Astrocyte (in vitro differentiated cells and primary cell): Measurements from ENCODE around the gene KRTAP4-2. TPM values are rescaled to one million over a fixed set of nuclear protein-coding genes. Genes with fewer than 3 reads are reported as not detected.

Source experiments
- DNase-seq: peaks from one replicate; pipeline ENCODE4 v3.0.0-alpha.2; 2010; ENCODE audit warnings: low read depth
- FAIRE-seq: peaks from 2 replicates; lab custom pipeline; 2011; peaks lifted over from hg19 to GRCh38; lab: Jason Lieb, UNC
- H2AFZ ChIP-seq: 2 replicates; pipeline ENCODE4 v1.6.0; 2012; ENCODE audit warnings: low read depth, low read length, inconsistent platforms
- H3K27ac ChIP-seq: 2 replicates; pipeline ENCODE4 v1.5.1; 2011; ENCODE audit warnings: low read depth, low read length, inconsistent platforms
- H3K27me3 ChIP-seq: 2 replicates; pipeline ENCODE4 v1.6.0; 2011; ENCODE audit warnings: low read length, inconsistent platforms; ENCODE audit not compliant: insufficient read depth
- H3K36me3 ChIP-seq: 2 replicates; pipeline ENCODE4 v1.5.1; 2011; ENCODE audit warnings: low read length, inconsistent platforms; ENCODE audit not compliant: insufficient read depth
- H3K4me1 ChIP-seq: 2 replicates; pipeline ENCODE4 v1.5.1; 2011; ENCODE audit warnings: low read length, inconsistent platforms; ENCODE audit not compliant: insufficient read depth
- H3K4me2 ChIP-seq: 2 replicates; pipeline ENCODE4 v1.6.0; 2012; ENCODE audit warnings: low read length, inconsistent platforms
- H3K4me3 ChIP-seq: 2 replicates; pipeline ENCODE4 v1.5.1; 2011; ENCODE audit warnings: low read depth, mild to moderate bottlenecking, low read length, inconsistent platforms; ENCODE audit not compliant: insufficient read depth
- H3K79me2 ChIP-seq: 2 replicates; pipeline ENCODE4 v1.6.0; 2012; ENCODE audit warnings: mild to moderate bottlenecking, low read length, inconsistent platforms; ENCODE audit not compliant: insufficient read depth
- H3K9ac ChIP-seq: 2 replicates; pipeline ENCODE4 v1.6.0; 2012; ENCODE audit warnings: mild to moderate bottlenecking, low read length, inconsistent platforms
- H3K9me3 ChIP-seq: 2 replicates; pipeline ENCODE4 v1.5.1; 2012; ENCODE audit warnings: low read depth, mild to moderate bottlenecking, low read length, inconsistent platforms; ENCODE audit not compliant: insufficient read depth
- H4K20me1 ChIP-seq: 2 replicates; pipeline ENCODE4 v1.6.0; 2012; ENCODE audit warnings: low read length, inconsistent platforms; ENCODE audit not compliant: insufficient read depth
- H3K27ac Mint-ChIP-seq: one replicate; pipeline ENCODE4 v1.8.0; 2021; ENCODE audit warnings: mild to moderate bottlenecking, mixed read lengths; ENCODE audit not compliant: unreplicated experiment
- H3K27me3 Mint-ChIP-seq: one replicate; pipeline ENCODE4 v1.8.0; 2021; ENCODE audit warnings: low read depth, mixed read lengths; ENCODE audit not compliant: unreplicated experiment
- H3K36me3 Mint-ChIP-seq: one replicate; pipeline ENCODE4 v1.8.0; 2021; ENCODE audit warnings: low read depth, mixed read lengths; ENCODE audit not compliant: unreplicated experiment
- H3K4me1 Mint-ChIP-seq: one replicate; pipeline ENCODE4 v1.8.0; 2021; ENCODE audit warnings: low read depth, mixed read lengths; ENCODE audit not compliant: unreplicated experiment
- H3K4me3 Mint-ChIP-seq: one replicate; pipeline ENCODE4 v1.8.0; 2021; ENCODE audit warnings: mild to moderate bottlenecking, moderate library complexity, mixed read lengths; ENCODE audit not compliant: unreplicated experiment
- H3K9me3 Mint-ChIP-seq: one replicate; pipeline ENCODE4 v1.8.0; 2021; ENCODE audit warnings: mild to moderate bottlenecking, mixed read lengths; ENCODE audit not compliant: unreplicated experiment
- EZH2 ChIP-seq: IDR thresholded peaks from 2 replicates; pipeline ENCODE4 v1.6.1; 2012; ENCODE audit warnings: mild to moderate bottlenecking, low read length, inconsistent platforms; ENCODE audit not compliant: insufficient read depth
- total RNA-seq: library from RNA; stranded (reverse); gene quantifications from 2 replicates; pipeline ENCODE4 v1.2.1, GENCODE V29; 2021
- TF ChIP-seq, protein P1 (sequence below): IDR thresholded peaks from 2 replicates; pipeline ENCODE4 v1.5.1; 2011; ENCODE audit warnings: low read depth, mild to moderate bottlenecking, inconsistent platforms, low read length, moderate library complexity; ENCODE audit not compliant: insufficient read depth

Gene KRTAP4-2
- total RNA-seq, 1 donor from 2014 or later, result not detected

- H3K9ac ChIP-seq, result no peak overlapping the region
- no peak overlapping the region for H3K4me3 ChIP-seq
- H2AFZ ChIP-seq, result no peak overlapping the region
- H3K27ac ChIP-seq, result peak overlapping the region; percentile 49
- Mint-ChIP-seq H3K36me3 (no peaks in the 10 kb centered on the region), H3K4me3 (no peak overlapping the region), H3K27ac (peak overlapping the region; percentile 43), H3K9me3 (peaks cover 4% of the 10 kb centered on the region), H3K27me3 (no peaks in the 10 kb centered on the region), H3K4me1 (peaks cover 10% of the 10 kb centered on the region)
- peaks cover 5% of the 10 kb centered on the region for H3K4me1 ChIP-seq
- no peaks in the 10 kb centered on the region for H3K36me3 ChIP-seq
- peak; percentile 59 for FAIRE-seq
- TF ChIP-seq EZH2, result no peak
- TF ChIP-seq, protein P1, sequence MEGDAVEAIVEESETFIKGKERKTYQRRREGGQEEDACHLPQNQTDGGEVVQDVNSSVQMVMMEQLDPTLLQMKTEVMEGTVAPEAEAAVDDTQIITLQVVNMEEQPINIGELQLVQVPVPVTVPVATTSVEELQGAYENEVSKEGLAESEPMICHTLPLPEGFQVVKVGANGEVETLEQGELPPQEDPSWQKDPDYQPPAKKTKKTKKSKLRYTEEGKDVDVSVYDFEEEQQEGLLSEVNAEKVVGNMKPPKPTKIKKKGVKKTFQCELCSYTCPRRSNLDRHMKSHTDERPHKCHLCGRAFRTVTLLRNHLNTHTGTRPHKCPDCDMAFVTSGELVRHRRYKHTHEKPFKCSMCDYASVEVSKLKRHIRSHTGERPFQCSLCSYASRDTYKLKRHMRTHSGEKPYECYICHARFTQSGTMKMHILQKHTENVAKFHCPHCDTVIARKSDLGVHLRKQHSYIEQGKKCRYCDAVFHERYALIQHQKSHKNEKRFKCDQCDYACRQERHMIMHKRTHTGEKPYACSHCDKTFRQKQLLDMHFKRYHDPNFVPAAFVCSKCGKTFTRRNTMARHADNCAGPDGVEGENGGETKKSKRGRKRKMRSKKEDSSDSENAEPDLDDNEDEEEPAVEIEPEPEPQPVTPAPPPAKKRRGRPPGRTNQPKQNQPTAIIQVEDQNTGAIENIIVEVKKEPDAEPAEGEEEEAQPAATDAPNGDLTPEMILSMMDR, result no peak
- H4K20me1 ChIP-seq, result no peaks in the 10 kb centered on the region
- no peaks in the 10 kb centered on the region for H3K9me3 ChIP-seq
- no peaks in the 10 kb centered on the region for H3K27me3 ChIP-seq
- DNase-seq, result peak; percentile 65
- no peaks in the 10 kb centered on the region for H3K79me2 ChIP-seq
- peak overlapping the region; percentile 49 for H3K4me2 ChIP-seq
These were observed 46.0 kb downstream of the KRTAP4-2 start for GRCh38 chr17:41131979-41132378.

Other genes starting within 250 kb of the KRTAP4-2 start
- gene KRT23, start 240.6 kb downstream of the KRTAP4-2 start, total RNA-seq, result not detected in 2 replicates
- gene KRT39, start 211.3 kb downstream of the KRTAP4-2 start, total RNA-seq, result not detected in 2 replicates
- gene KRT40, start 193.9 kb downstream of the KRTAP4-2 start, total RNA-seq, result not detected in 2 replicates
- gene KRTAP3-3, start 184.1 kb downstream of the KRTAP4-2 start, total RNA-seq, result not detected in 2 replicates
- gene KRTAP3-2, start 178.3 kb downstream of the KRTAP4-2 start, total RNA-seq, result not detected in 2 replicates
- gene KRTAP3-1, start 169.1 kb downstream of the KRTAP4-2 start, total RNA-seq, result not detected in 2 replicates
- not detected in 2 replicates for gene KRTAP1-5, start 151.0 kb downstream of the KRTAP4-2 start, total RNA-seq
- gene KRTAP1-4, start 148.0 kb downstream of the KRTAP4-2 start, total RNA-seq, result not detected in 2 replicates
- gene KRTAP1-3, start 143.3 kb downstream of the KRTAP4-2 start, total RNA-seq, result not detected in 2 replicates
- not detected in 2 replicates for gene KRTAP1-1, start 136.8 kb downstream of the KRTAP4-2 start, total RNA-seq
- gene KRTAP2-1, start 130.9 kb downstream of the KRTAP4-2 start, total RNA-seq, result not detected in 2 replicates
- not detected in 2 replicates for gene KRTAP2-2, start 123.0 kb downstream of the KRTAP4-2 start, total RNA-seq
- gene KRTAP2-3, start 118.1 kb downstream of the KRTAP4-2 start, total RNA-seq, result 3.8 and 7.1 TPM in 2 replicates
- gene KRTAP2-4, start 112.3 kb downstream of the KRTAP4-2 start, total RNA-seq, result not detected in 2 replicates
- not detected in 2 replicates for gene KRTAP4-7, start 94.1 kb downstream of the KRTAP4-2 start, total RNA-seq
- gene KRTAP4-8, start 80.1 kb downstream of the KRTAP4-2 start, total RNA-seq, result not detected in 2 replicates
- not detected in 2 replicates for gene KRTAP4-16, start 76.0 kb downstream of the KRTAP4-2 start, total RNA-seq
- not detected in 2 replicates for gene KRTAP4-9, start 72.8 kb downstream of the KRTAP4-2 start, total RNA-seq
- gene KRTAP4-11, start 59.8 kb downstream of the KRTAP4-2 start, total RNA-seq, result not detected in 2 replicates
- gene KRTAP4-12, start 54.0 kb downstream of the KRTAP4-2 start, total RNA-seq, result not detected in 2 replicates
- gene KRTAP4-6, start 37.7 kb downstream of the KRTAP4-2 start, total RNA-seq, result not detected in 2 replicates
- gene KRTAP4-5, start 28.4 kb downstream of the KRTAP4-2 start, total RNA-seq, result not detected in 2 replicates
- not detected in 2 replicates for gene KRTAP4-4, start 17.5 kb downstream of the KRTAP4-2 start, total RNA-seq
- gene KRTAP4-3, start 10.0 kb downstream of the KRTAP4-2 start, total RNA-seq, result not detected in 2 replicates
- gene KRTAP4-1, start 6.7 kb upstream of the KRTAP4-2 start, total RNA-seq, result not detected in 2 replicates
- gene KRTAP9-1, start 11.7 kb upstream of the KRTAP4-2 start, total RNA-seq, result not detected in 2 replicates
- gene KRTAP9-2, start 48.4 kb upstream of the KRTAP4-2 start, total RNA-seq, result not detected in 2 replicates
- not detected in 2 replicates for gene KRTAP9-3, start 54.2 kb upstream of the KRTAP4-2 start, total RNA-seq
- not detected in 2 replicates for gene KRTAP9-8, start 59.8 kb upstream of the KRTAP4-2 start, total RNA-seq
- gene KRTAP9-4, start 71.5 kb upstream of the KRTAP4-2 start, total RNA-seq, result not detected in 2 replicates
- not detected in 2 replicates for gene KRTAP9-9, start 77.2 kb upstream of the KRTAP4-2 start, total RNA-seq
- gene KRTAP9-6, start 87.2 kb upstream of the KRTAP4-2 start, total RNA-seq, result not detected in 2 replicates
- not detected in 2 replicates for gene KRTAP9-7, start 97.5 kb upstream of the KRTAP4-2 start, total RNA-seq
- gene KRTAP29-1, start 124.6 kb upstream of the KRTAP4-2 start, total RNA-seq, result not detected in 2 replicates
- not detected in 2 replicates for gene KRTAP16-1, start 131.1 kb upstream of the KRTAP4-2 start, total RNA-seq
- not detected in 2 replicates for gene KRTAP17-1, start 137.5 kb upstream of the KRTAP4-2 start, total RNA-seq
- gene KRT33A, start 172.6 kb upstream of the KRTAP4-2 start, total RNA-seq, result not detected in 2 replicates
- not detected in 2 replicates for gene KRT33B, start 191.6 kb upstream of the KRTAP4-2 start, total RNA-seq
- not detected in 2 replicates for gene KRT34, start 204.1 kb upstream of the KRTAP4-2 start, total RNA-seq
- not detected in 2 replicates for gene KRT31, start 219.4 kb upstream of the KRTAP4-2 start, total RNA-seq
- gene KRT37, start 246.4 kb upstream of the KRTAP4-2 start, total RNA-seq, result not detected in 2 replicates